Fibroblast of skin of right quadriceps (primary cell): ENCODE results near the gene MICAL1.

Experiments
- DNase-seq: peaks from one replicate; pipeline ENCODE4 v3.0.0-alpha.2; 2013

MICAL1 gene

DNA sequence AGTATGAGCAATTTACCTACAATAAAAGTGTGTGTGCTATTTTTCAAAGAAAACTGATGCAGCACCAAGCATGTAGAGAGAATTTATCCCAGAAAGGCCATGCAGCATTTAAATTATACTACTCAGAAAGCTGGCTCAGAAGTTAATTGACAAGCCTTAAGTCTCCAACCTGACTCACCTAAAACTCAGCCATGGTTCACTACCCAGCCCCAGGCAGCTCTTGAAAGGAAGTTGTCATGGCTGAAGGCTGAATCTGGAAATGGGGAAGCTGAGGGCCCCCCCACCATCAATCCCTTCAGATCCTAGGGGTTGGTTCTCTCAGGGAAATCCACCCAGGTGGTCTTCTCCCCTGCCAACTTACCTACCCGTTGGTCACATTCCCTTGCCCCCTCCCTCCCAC, 34.8 kb downstream of the MICAL1 start:
- DNase-seq, result no peak

DNA sequence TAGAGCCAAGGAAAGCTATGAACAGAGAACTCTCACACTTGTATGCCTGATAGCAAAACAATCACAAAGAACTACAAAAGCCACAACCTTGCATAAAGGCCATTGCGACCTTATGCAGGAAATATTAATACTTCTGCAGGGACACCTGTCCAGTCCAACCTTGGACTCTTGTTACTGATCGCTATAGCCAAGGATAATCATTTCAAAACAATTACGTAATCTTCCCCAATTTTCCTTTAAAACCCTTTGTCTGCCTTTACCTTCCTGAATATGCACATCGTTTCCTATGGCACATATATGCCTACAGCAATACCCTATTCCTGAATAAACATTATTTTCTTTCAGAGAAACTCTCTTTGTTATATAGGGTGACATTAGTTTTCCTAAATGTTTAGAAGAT, 37.9 kb downstream of the MICAL1 start:
- no peak for DNase-seq

DNA sequence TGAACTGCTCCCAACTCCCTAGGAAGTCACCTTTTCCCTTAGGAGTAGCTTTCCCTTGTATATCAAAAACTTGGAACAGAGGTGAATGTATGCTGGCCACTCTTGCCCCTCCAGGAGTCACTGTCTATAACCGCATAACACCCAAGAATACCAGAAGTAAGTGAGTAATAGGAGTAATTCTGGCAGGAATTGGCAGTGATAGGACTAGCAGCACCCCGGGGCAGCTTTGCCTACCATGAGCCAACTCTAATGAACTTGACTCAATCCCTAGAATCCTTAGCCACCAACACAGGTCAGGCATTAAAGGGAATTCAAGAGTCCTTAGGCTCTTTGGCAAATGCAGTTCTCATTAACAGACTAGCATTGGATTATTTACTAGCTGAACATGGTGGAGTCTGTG, 44.5 kb downstream of the MICAL1 start:
- DNase-seq, result no peak

DNA sequence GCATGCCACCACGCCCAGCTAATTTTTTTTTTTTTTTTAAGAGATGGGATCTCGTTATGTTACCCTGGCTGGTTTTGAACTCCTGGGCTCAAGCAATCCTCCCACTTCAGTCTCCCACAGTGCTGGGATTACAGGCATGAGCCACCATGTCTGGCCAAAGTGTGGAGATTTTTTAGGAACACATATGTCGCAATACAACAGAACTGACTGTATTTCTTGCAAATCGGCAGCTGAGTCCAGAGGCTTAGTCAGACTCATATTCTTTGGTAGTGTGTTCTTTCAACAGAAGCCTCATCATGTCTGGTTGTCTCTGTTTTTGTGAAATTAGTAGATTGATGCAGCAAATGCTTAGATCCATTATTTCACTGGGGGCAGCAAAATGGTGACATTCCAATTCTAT, 49.4 kb downstream of the MICAL1 start:
- peak; percentile 42 for DNase-seq

DNA sequence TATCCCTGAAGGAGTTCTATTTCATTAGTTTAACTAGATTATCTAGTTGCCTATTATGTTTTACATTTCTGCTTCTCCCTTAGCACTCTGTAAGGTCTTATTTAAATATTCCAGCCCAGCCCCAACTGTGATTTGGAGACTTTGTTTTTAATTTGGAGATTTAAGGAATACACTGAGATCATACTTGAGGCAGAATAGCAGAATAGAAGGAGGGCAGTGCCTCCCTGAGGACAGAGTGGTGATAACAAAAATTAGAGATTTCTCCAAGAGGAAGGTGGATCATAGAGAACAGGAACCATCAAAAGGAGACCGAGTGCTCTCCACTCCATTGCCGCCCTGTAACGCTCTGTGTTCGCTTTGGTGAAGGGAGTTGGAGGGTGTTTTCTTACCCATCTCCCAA, 58.6 kb downstream of the MICAL1 start:
- no peak for DNase-seq

DNA sequence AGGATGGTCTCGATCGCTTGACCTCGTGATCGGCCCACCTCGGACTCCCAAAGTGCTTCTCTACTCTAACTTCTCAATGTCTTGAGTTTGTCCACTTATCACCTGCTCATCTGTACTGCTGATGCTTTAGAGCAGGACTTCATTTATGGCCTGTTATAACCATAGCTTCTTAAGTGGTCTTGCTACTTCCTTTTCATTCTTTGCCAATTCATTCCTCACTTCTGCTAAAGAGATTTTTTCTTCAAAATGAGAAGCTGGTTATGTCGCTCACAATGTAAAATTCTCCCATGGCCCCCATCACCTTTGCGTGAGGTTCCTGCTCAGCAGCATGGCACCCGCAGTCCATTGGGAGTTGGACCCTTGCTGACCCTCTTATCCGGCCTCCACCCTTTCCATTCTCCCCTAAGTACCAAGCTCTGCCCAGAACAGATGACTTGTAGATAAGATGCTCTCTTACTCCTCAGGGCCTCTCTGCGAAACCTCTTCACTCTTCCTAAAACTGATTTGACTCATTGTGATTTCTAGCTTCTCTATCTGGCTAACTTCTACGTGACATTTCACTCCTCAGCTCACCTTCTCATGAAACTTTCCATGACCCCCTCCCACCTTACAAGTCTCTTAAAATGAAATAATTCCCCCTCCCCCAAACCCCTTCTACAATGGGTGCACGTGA, 59.4 kb downstream of the MICAL1 start:
- no peak for DNase-seq
